Testis (tissue), 3 donors: ENCODE results near the gene PGLYRP2. TPM values are rescaled to one million over a fixed set of nuclear protein-coding genes. Genes with fewer than 3 reads are reported as not detected.

Experiments used
- DNase-seq: peaks from one replicate; pipeline ENCODE4 v3.0.0-alpha.2; 2019
- H3K27ac ChIP-seq, 2 donors: fragments of 200-600 bp; sonication (generic); one replicate each; pipeline ENCODE4 v1.5.1; 2019
- H3K27me3 ChIP-seq: fragments of 200-600 bp; sonication (generic); one replicate; pipeline ENCODE4 v1.5.1; 2019
- H3K36me3 ChIP-seq: fragments of 200-600 bp; sonication (generic); one replicate; pipeline ENCODE4 v1.5.1; 2017; ENCODE audit warnings: low read depth; ENCODE audit errors: missing control alignments
- H3K4me1 ChIP-seq: fragments of 200-600 bp; sonication (generic); one replicate; pipeline ENCODE4 v1.5.1; 2019
- H3K4me3 ChIP-seq, 2 donors: fragments of 200-600 bp; sonication (generic); one replicate each; pipeline ENCODE4 v1.5.1; 2017 to 2019
- H3K9me3 ChIP-seq: fragments of 200-600 bp; sonication (generic); one replicate; pipeline ENCODE4 v1.5.1; 2017
- CTCF ChIP-seq, 3 experiments: fragments of 450-650 bp in 2 of 3; fragments of 200-600 bp in 1 of 3; sonication (generic) in 1 of 3; IDR thresholded peaks; one replicate each; pipeline ENCODE4 v1.5.1; 2016 to 2019; ENCODE audit warnings: antibody characterized with exemption in 3 of 3, mild to moderate bottlenecking in 2 of 3, moderate library complexity in 1 of 3
- POLR2A ChIP-seq: fragments of 450-650 bp; IDR thresholded peaks from one replicate; pipeline ENCODE4 v1.6.1; 2017; ENCODE audit warnings: antibody characterized with exemption, mild to moderate bottlenecking, moderate library complexity
- WGBS, 2 donors: methylation state at CpG; one replicate each; pipeline ENCODE4 v1.1.5; 2018; 5-methylcytosine and 5-hydroxymethylcytosine counted together
- intact Hi-C: fragments of 100-400 bp; cut with DNase I; formaldehyde crosslinking; loops from one replicate; pipeline ENCODE4 v1.15.1; 2023; ENCODE audit warnings: low total_unique reads
- polyA plus RNA-seq: library from polyadenylated mRNA; stranded (reverse); fragments of 350-450 nt; fragmentation: Illumina TruSeq; extraction: RNeasy Lipid Tissue Mini Kit (QIAGEN cat#74804); gene quantifications from one replicate; pipeline ENCODE4 v1.2.3, GENCODE V29; 2014; ENCODE audit warnings: low read depth, low replicate concordance; ENCODE audit not compliant: insufficient read depth
- total RNA-seq, 2 donors: library from RNA; depleted of rRNA; stranded (reverse); fragments of >200 nt; gene quantifications; one replicate each; pipeline ENCODE4 v1.2.3, GENCODE V29; 2016

Gene PGLYRP2
- total and polyA plus RNA-seq, 3 donors from 2014 or later, result 27.8 to 44.4 (median 43.7) TPM

- H3K36me3 ChIP-seq, result no peaks in the 10 kb centered on the region
- intact Hi-C loops, result loop anchor here (10.0 kb wide), 1 partner anchor 174 kb away; no protein-coding TSS in a partner anchor
- no peak for TF ChIP-seq POLR2A
- TF ChIP-seq CTCF (IDR thresholded peaks at IDR 0.05), result no peak
- no peak overlapping the region for H3K4me3 ChIP-seq
- no peaks in the 10 kb centered on the region for H3K9me3 ChIP-seq
- 86 to 95% methylated on average over 18 to 25 of the region's 25 CpGs for WGBS, 2 donors
- no peak for DNase-seq
- no peak overlapping the region for H3K27ac ChIP-seq
- H3K27me3 ChIP-seq, result no peaks in the 10 kb centered on the region
- H3K4me1 ChIP-seq, result no peaks in the 10 kb centered on the region
Observed at GRCh38 chr19:15439078-15439799, 40.1 kb downstream of the PGLYRP2 start.

GRCh38 chr19:15438577-15438976, 40.7 kb downstream of the PGLYRP2 start:
- H3K36me3 ChIP-seq, result no peaks in the 10 kb centered on the region
- no peak overlapping the region for H3K27ac ChIP-seq
- H3K4me3 ChIP-seq, result no peak overlapping the region
- no peaks in the 10 kb centered on the region for H3K27me3 ChIP-seq
- DNase-seq, result no peak
- intact Hi-C loops, result loop anchor here (10.0 kb wide), 1 partner anchor 174 kb away; no protein-coding TSS in a partner anchor
- peaks cover 1% of the 10 kb centered on the region for H3K4me1 ChIP-seq
- TF ChIP-seq POLR2A (no peak), CTCF (IDR thresholded peaks at IDR 0.05) (no peak)
- WGBS, 2 donors, result 83 to 92% methylated on average over 8 to 27 of the region's 27 CpGs
- no peaks in the 10 kb centered on the region for H3K9me3 ChIP-seq

- TF ChIP-seq POLR2A (no peak), CTCF (IDR thresholded peaks at IDR 0.05) (no peak)
- no peak for DNase-seq
Observed at GRCh38 chr19:15438124-15438496, 41.2 kb downstream of the PGLYRP2 start.

GRCh38 chr19:15437355-15438123, 41.8 kb downstream of the PGLYRP2 start:
- Histone ChIP-seq H3K9me3 (no peaks in the 10 kb centered on the region), H3K27me3 (no peaks in the 10 kb centered on the region), H3K4me1 (peaks cover 6% of the 10 kb centered on the region), H3K36me3 (no peaks in the 10 kb centered on the region), H3K4me3 (no peak overlapping the region), H3K27ac (no peak overlapping the region)
- DNase-seq, result no peak
- TF ChIP-seq CTCF (IDR thresholded peaks at IDR 0.05) (peak in 1 of 3 experiments; percentile 12), POLR2A (no peak)
- WGBS, 2 donors, result 86 to 87% methylated on average over 10 of the region's 10 CpGs
- intact Hi-C loops, result loop anchor here (10.0 kb wide), 1 partner anchor 173 kb away; no protein-coding TSS in a partner anchor

More at GRCh38 chr19:15438124-15438496, 41.2 kb downstream of the PGLYRP2 start:
- no peaks in the 10 kb centered on the region for H3K27me3 ChIP-seq
- H3K4me1 ChIP-seq, result peaks cover 6% of the 10 kb centered on the region
- no peaks in the 10 kb centered on the region for H3K36me3 ChIP-seq
- intact Hi-C loops, result loop anchor here (10.0 kb wide), 1 partner anchor 173 kb away; no protein-coding TSS in a partner anchor
- H3K27ac ChIP-seq, result no peak overlapping the region
- H3K9me3 ChIP-seq, result no peaks in the 10 kb centered on the region
- 87 to 92% methylated on average over 2 of the region's 2 CpGs for WGBS, 2 donors
- H3K4me3 ChIP-seq, result no peak overlapping the region
